ENCODE results near the gene CSNK1A1.
A peak's percentile ranks its signal among the peaks of the same experiment; 100 is the strongest.
"Not testable (repeated sequence)": the region's sequence is repeated elsewhere in the genome, so short reads cannot be mapped to it uniquely, and the experiment has no call there.

Gene CSNK1A1

DNA sequence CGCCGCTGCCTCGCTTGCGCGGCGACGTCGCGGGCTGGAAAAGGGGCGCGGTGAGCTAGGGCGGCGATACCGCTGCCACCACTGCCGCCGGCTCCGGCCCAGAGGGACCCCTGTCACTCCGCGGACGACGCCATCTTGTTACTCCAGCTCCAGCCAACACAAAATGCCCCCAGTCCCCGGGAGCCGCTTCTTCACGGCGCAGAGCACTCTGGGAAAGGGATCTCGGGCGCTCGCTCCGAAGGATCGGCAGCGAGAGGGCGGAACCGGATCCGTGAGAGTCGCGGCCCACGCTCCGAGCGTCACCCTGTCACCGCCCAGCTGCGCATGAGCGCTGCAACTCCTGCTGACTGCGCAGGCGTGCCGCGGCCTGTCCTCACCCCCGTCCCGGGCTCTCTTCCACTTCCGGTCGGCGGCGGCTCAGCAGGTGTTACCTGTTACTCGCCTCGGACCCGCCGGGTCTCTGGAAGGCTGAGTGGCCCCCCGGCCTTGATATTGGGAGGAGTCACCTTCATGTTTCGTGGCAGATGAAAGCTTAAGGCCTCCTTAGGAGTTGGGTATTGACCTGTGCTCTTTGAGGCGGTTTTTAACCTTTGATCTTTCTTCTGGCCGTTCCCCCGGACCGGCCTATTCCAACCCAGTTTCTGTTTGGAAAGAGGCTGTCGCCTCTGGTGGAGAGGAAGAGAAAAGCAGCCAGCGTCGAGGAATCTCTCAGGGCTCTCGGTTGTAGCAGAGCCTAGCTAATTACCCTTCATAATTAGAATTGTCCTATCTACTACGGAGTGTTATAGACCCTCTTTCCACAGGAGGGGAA is at the start of gene CSNK1A1:
Gene CSNK1A1 (minus strand): TSS at position 213 of the 811 bp plus-strand sequence. CDS start 475 bp downstream, outside the sequence.
- DNase-seq = peak; percentile 99

DNA sequence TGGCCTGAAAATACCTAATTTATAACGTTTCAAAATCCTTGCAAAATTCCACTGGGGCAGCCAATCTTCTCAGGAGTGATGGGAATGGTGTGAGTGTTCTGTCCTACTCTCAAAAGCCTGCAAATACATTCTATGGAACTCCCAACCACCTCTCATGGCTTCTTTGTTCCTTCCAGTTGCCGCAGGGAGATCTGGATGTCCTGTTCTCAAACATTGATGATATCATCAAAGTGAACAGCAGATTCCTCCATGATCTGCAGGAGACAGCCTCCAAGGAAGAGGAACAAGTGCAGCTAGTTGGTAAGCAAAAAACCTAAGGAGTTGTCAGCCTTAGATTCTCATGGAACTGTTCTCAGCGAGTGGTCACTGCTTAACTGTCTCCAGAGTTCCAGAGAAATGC is 49.7 kb upstream of the CSNK1A1 start:
- no peak for DNase-seq

DNA sequence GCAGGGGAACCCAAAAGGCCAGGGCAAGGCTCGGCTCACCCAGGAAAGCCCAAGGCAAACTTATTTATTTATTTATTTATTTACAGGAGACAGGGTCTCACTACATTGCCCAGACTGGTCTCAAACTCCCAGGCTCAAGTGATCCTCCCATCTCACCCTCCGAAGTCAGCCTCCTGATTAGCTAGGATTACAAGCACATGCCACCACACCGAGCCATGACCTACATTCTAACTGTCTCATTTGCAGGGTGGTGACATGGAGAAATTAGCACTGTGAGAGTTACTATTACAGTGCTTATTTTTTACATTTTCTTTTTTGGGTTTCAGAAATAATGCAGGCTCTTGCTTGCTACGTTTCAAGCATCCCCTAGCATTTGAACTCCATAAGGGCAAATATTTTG is 48.1 kb upstream of the CSNK1A1 start:
- DNase-seq = no peak

DNA sequence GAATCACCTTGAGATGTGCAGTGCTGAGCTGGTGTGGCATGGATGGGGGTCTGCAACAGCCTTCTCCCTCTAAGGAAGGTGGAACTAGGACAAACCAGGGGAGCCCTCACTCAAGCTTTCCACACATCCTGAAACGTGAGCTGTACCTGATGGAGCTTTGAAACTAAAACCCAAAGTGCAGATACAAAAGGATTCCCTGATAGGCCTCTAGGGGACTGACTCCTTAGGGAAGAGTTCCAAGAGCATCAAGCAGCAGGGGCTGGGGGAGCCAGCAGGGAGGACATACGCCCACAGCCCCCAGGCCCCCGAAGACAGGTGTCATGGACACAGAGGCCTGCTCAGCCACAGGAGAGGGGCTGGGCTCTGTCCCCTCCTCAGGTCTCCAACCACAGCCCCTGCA is 47.7 kb upstream of the CSNK1A1 start:
- no peak for DNase-seq

DNA sequence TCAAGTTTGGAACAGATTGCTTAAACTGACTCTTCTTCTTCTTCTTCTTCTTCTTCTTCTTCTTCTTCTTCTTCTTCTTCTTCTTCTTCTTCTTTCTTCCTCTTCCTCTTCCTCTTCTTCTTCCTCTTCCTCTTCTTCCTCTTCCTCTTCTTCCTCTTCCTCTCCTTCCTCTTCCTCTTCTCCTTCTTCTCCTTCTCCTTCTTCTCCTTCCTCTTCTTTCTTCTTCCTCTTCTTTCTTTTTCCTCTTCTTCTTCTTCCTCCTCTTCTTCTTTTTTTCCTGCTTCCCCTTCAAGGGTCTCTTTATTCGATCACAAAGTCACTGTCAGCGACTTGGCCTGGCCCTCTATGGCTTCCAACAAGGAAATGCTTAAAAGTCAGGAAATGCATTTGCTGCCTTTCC is 47.0 kb upstream of the CSNK1A1 start:
- DNase-seq = not testable (repeated sequence)

DNA sequence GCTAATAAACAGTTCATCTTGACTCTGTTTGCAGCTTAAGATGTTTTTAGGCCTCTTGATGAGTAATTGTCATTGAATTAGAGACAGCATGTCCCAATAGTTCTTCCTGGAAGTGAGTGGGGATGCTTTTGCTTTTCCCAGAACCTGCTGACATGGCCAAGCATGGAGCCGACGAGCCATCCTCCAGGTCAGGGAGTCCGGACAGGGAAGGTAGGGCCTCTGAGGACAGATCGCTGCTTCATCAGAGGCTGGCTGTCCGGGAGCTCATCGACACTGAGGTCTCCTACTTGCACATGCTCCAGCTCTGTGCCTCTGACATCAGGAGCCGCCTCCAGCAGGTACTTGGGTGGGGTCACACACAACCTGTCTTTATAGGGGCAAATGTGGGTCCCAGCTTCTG is 46.4 kb upstream of the CSNK1A1 start:
- DNase-seq = no peak

DNA sequence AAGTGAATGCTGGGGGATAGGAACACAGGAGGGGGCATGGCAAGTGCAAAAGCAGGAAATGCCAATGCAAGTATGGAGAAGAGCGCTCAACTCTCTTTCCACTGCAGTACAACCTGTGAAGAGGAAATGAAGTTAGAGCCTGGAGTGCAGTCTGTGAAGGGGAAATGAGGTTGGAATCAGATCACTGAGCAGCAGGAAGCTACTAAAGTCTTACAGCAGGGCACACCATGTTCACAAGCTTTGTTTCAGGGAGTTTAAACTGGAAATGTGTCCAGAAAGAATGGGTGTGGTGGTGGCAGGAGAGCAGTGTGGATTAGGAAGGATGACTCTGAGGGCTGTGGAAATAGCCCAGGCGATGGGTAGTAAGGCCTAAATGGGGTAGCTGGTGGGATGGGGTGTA is 45.5 kb upstream of the CSNK1A1 start:
- no peak for DNase-seq

DNA sequence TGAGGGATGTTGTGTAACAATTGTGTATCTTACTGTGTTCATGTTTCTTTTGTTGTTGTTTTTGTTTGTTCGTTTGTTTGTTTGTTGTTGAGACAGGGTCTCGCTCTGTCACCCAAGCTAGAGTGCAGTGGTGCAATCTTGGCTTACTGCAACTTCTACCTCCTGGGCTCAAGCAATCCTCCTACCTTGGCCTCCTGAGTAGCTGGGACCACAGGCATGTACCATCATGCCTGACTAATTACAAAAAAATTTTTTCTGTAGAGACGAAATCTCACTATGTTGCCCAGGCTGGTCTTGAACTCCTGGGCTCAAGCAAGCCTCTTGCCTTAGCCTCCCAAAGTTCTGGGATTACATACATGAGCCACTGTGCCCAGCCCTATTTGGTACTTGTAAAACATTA is 43.9 kb upstream of the CSNK1A1 start:
- not testable (repeated sequence) for DNase-seq

DNA sequence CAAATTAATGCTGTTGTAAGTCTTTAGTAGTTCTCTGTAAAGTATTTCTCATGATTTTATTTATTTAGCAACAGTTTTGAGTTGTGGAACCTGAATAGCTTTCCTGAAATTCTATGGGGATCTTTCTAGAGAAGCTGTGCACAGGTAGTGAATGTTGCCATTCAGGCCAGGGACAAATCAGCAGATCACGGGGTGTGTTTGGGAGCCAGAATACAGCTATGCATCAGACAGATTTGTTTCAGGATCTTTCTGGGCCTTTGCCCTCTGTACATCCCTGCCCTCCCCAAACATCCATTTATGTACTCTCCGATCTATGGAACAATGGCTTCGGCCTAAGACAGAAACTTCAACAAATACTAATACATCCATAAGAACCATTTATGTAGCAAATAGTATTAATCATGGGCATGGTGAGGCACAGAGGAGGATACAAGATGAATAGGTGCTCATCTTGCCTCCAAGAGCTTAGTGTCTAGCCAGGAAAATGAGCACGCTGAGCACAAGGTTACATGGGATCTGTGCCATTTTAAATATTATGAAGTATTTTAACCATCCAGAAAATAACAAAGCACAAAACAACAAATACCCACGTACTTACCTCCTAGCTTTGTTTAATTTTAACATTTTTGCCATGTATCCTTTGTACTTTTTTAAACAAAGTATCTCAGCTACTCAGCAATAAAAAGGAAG is 43.1 kb upstream of the CSNK1A1 start:
- DNase-seq = no peak

DNA sequence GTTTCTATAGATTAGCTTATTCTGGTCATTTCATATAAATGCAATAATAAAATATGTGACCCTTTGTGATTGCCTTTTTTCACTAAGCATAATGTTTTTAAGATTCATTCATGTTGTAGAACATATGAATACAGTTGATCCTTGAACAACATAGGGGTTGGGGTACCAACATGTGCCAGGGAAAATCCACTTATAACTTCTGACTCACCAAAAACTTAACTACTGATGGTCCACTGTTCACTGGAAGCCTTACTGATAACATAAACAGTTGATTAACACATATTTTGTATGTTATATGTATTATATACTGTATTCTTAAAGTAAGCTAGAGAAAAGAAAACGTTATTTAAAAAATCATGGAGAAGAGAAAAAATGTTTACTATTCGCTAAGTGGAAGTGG is 42.1 kb upstream of the CSNK1A1 start:
- no peak for DNase-seq

DNA sequence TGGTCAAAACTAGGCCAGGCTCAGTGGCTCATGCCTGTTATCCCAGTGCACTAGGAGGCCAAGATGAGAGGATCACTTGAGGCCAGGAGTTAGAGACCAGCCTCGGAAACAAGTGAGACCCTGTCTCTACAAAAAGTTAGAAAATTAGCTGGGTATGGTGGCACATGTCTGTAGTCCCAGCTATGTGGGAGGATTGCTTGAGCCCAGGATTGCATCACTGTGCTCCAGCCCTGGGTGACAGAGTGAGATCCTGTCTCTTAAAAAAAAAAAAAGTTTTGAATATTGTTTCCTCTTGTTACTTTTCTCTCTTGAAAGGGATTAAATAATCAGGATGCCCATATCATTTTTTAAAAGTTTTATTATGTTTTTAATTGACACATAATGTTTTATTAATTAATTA is 37.7 kb upstream of the CSNK1A1 start:
- DNase-seq = no peak

DNA sequence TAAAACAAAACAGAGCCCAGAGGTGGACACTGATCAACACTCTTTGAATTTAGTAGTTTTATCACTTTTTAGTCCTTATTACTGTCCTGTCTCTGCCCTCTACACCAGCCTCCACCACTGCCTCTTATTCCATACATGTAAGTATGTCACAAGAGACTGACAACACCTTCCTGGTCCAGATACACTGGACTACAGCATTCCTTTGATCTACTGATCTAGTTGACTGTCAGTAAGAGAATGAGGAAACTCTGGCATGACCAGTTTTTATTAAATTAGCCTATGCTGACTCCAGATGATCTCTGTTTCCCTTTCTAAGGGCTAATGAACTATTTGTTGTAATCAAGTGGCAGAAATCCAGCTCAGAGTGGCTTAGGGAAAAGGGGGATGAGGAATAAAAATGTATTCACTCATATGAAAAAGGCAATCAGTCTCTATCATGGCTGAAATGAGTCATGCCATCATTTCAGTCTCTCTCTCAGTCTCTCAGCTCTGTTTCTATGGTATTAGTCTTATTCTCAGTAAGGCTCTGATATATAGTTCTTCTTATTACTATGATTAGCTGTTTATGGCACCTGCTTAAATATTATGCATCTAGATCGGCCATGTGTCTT is 35.6 kb upstream of the CSNK1A1 start:
- no peak for DNase-seq

DNA sequence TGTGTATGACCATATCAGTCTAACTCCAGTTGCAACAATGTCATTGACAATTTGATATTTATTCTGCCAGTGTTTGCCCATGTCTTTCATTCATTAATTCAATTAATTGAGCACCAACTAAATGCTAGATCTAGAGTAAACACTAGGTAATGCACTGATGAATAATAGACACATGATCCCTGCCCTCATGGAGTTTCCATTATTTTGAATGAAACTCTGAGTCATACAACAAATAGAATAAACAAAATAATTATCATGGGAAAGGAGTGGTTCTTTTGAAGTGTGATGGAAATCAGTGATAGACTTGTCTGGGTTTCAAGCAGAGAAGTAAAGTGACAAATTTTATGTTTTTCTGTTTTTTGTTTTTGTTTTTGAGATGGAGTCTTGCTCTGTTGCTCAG is 34.7 kb upstream of the CSNK1A1 start:
- no peak for DNase-seq

DNA sequence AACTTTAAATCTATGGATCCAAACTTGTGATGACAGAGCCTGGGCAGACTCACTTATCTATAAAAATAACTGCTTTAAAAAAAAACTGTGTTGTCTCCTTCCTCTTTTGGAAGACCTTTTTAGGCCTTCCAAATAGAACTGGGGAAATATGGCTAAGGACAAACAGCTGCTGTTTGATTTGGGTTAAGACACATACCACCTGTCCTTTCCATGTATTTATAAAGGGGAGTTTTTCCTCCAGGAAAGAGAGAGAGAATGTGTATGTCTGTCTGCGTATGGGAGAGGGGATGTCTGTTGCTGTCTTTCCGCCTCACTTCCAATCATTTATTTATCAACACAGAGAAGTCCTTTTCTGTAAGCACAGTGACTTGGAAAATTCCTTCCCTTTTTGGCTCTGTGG is 32.9 kb upstream of the CSNK1A1 start:
- no peak for DNase-seq

DNA sequence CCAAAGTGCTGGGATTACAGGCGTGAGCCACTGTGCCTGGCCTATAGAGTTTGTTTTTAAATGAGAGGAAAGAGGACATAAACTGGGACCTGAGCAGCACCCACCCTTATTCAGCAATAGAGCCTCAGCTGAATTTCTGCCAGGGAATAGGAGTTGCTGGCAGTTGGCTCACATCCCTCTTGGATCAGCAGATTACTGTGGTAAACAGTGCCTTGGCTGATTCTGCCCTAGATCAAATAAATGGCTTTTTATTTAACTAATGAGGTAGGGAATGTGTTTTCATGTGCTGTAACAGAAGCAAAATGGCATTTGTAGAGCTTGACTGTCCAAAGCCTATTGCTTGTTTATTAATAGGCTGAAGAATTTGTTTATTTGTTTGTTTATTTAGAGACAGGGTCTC is 32.2 kb upstream of the CSNK1A1 start:
- no peak for DNase-seq

DNA sequence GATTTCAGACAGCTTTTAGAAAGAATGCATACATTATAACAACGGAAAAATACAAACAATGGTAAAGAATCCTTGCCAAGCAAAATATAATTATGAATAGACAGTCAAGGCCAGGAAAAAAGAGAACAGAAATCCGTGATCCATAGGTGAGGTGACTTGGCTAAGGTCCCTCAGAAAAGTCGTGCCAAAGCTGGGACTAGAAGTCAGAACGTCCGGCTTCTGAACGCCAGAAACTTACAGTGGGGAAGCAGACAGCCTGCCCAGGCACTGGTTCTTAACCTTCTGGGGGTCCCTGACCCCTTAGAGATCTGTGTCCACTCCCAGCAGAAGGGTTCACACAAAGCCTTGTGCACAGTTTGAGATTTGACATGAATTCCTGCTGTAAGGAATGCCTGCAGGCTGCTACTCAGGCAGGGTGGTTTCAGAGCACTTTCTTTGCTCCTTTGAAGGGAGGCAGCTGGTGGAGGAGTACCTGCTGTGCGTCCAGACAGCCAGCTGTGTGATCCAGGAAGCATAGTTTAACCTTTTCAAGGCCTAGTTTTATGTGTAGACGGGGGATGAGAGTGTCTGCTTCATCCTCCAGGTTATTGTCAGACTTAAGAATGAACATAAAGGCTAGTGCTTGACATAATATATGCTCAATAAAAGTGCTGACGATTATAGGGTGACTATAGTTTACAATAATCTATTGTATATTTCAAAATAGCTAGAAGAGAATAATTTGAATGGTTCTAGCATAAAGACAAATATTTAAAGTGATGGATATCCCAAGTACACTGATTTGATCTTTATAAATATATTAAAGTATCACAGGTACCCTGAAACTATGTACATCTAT is 30.9 kb upstream of the CSNK1A1 start:
- no peak for DNase-seq

DNA sequence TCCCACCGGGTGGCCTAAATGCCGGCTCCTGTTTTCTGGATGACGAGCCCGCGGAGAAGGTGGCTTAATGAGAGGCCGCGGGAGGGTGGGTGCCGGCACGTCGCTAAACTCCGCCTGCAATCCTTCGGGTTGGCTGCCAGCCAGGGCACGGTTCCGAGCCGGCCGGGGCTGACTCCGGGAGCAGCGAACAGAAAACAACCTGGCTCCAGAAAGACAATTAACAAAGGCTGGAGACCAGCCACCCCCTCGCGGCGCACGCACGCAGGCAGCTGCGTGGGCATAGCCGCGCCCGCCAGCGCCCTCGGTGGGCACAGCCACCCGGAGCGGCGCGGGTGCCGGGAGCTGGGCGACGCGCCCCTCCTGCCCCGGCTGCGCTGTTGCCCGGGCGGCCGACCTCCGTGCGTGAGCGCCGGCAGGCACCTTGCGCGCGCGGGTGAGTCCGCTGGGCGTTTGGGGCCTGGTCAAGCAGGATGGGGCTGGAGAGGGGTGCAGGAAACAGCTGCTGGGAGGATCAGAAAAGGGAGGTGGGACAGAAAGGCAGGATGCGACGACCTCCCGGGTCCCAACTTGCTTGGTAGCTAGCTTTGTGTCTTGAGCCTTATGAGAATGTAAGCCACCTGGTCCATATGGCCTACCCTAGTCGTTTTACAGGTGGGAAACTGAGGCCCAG is 30.1 kb upstream of the CSNK1A1 start, which contains the start of gene ARHGEF37:
Gene ARHGEF37 (plus strand): TSS at position 307 of the 670 bp plus-strand sequence. CDS start 16,272 bp downstream, outside the sequence.
- peak; percentile 85 for DNase-seq

DNA sequence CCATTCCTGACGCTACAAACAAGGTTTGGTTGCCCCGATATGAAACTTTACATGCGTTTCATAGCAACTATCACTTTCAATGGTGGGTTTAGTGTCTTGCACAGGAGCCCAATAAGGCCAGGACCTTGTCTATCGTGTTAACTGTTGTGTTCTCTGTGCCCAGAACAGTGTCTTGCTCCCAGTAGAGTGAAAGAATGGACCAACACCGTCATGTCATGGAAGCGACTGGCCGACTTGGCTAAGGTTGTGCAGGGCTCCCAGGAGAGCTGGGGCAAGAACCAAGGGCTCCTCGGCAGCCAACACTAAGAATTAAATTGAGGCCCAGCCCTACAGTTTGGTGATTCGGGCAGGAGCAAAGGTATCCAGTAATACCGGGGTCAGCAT is 29.6 kb upstream of the CSNK1A1 start:
- DNase-seq = no peak

DNA sequence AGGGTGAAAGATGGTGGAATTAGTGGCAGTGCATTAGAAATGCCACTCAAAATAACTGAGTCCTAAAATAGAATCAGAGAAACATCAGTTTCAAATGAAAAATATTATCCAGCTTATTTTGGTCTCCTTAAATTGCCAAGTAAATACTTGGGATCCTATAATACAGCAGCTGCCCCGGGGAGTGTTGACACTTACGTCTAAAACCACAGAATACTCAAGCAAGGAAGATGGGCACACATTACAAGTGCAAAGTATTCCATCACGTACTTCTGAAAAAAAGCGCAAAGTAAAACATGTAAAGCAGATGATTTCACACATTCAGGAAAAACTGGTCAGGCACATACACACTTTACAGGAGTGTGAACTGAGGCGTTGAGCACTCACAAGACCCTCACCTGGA is 27.7 kb upstream of the CSNK1A1 start:
- no peak for DNase-seq

DNA sequence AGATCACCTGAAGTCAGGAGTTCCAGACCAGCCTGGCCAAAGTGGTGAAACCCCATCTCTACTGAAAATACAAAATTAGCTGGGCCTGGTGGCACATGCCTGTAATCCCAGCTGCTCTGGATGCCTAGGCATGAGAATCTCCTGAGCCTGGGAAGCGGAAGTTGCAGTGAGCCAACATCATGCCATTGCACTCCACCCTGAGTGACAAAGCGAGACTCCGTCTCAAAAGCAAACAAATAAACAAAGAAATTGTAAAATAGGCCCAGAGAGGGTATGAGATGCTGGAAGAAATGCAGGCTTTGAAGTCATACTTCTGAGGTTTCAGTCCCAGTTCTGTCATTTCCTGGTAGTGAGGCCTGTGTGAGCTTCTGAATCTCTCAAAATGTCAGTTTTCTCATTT is 24.8 kb upstream of the CSNK1A1 start:
- no peak for DNase-seq

DNA sequence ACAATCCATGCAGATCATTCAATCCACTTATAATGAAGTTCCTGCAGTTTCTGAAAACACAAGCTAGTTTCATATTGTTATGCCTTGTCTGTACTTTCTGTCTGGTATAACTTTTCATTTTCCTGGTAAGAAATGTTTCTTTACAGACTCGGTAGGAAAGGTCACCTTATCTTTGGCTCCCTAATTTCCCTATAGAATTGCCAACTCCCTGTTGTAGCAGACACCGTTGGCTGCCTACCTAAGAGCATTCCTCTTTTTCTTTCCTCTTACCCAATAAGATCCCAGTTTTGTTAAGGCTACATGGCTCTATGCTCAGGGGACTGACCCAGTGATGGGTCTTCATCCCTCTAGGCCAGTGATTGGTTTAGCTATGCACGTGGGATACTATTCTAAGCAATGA is 23.9 kb upstream of the CSNK1A1 start:
- DNase-seq = no peak

DNA sequence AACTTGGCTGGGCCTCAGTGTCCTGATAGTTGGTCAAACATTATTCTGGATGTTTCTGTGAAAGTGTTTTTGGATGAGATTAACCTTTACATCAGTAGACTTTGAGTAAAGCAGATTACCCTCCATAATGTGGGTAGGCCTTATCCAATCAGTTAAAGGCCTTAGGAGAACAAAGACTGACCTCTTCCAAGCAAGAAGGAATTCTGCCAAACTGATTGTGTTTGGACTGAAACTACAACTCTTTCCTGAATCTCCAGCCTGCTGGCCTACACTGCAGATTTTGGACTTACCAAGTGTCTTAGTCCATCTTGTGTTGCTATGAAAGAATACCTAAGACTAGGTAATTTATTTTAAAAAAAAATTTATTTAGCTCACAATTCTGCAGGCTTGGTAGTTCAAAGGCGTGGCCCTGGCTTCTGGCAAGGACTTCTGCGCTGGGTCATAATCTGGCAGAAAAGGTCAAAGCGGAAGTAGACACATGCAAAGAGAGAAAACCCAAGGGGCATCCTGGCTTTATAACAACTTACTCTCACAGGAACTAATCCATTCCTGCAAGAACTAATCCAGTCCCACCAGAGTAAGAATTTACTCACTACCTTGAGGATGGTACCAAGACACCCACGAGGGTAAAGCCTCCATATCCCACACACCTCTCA is 21.5 kb upstream of the CSNK1A1 start:
- no peak for DNase-seq
